ENCODE measurements around the gene INO80D.
"Not testable (repeated sequence)": the region's sequence is repeated elsewhere in the genome, so short reads cannot be mapped to it uniquely, and the experiment has no call there.

The INO80D gene

GRCh38 chr2:206079699-206080465 lies 6.1 kb downstream of the INO80D start:
- peaks cover 19% of the 10 kb centered on the region for H3K79me2 ChIP-seq
- H3K4me3 ChIP-seq (ENCODE audit: low read depth, low read length): no peak overlapping the region
- H3K9me3 ChIP-seq (ENCODE audit: control insufficient read depth, low read length): no peaks in the 10 kb centered on the region
- no peak overlapping the region for H3K27ac ChIP-seq
- H3K9ac ChIP-seq: no peak overlapping the region
- no peak overlapping the region for H2AFZ ChIP-seq
- H3K36me3 ChIP-seq (ENCODE audit: control insufficient read depth, insufficient read depth, low read length): no peaks in the 10 kb centered on the region
- TF ChIP-seq CTCF (IDR thresholded peaks at IDR 0.05): no peak
- no peaks in the 10 kb centered on the region for H3K27me3 ChIP-seq (ENCODE audit: control insufficient read depth, insufficient read depth, low read length)
- peaks cover 4% of the 10 kb centered on the region for H3K4me1 ChIP-seq
- no peak overlapping the region for H3K4me2 ChIP-seq (ENCODE audit: low read length)

- not testable (repeated sequence) for H3K4me3 ChIP-seq (ENCODE audit: low read depth, low read length); H3K27me3 ChIP-seq (ENCODE audit: control insufficient read depth, insufficient read depth, low read length); H3K4me2 ChIP-seq (ENCODE audit: low read length); H3K4me1 ChIP-seq; H2AFZ ChIP-seq; H3K9me3 ChIP-seq (ENCODE audit: control insufficient read depth, low read length); H3K27ac ChIP-seq; H3K9ac ChIP-seq; H3K36me3 ChIP-seq (ENCODE audit: control insufficient read depth, insufficient read depth, low read length)
- peaks cover 33% of the 10 kb centered on the region for H3K79me2 ChIP-seq
Observed at GRCh38 chr2:206077879-206078278, 8.1 kb downstream of the INO80D start.

GRCh38 chr2:206075113-206075512 lies 10.9 kb downstream of the INO80D start:
- no peak overlapping the region for H3K9ac ChIP-seq
- no peak overlapping the region for H2AFZ ChIP-seq
- H3K27ac ChIP-seq: no peak overlapping the region
- H3K9me3 ChIP-seq (ENCODE audit: control insufficient read depth, low read length): no peaks in the 10 kb centered on the region
- no peak overlapping the region for H3K4me3 ChIP-seq (ENCODE audit: low read depth, low read length)
- H3K4me2 ChIP-seq (ENCODE audit: low read length): no peak overlapping the region
- no peaks in the 10 kb centered on the region for H3K4me1 ChIP-seq
- TF ChIP-seq CTCF (IDR thresholded peaks at IDR 0.05): no peak
- H3K36me3 ChIP-seq (ENCODE audit: control insufficient read depth, insufficient read depth, low read length): no peaks in the 10 kb centered on the region
- H3K27me3 ChIP-seq (ENCODE audit: control insufficient read depth, insufficient read depth, low read length): no peaks in the 10 kb centered on the region
- peaks cover 41% of the 10 kb centered on the region for H3K79me2 ChIP-seq

- Histone ChIP-seq H3K9ac (no peak overlapping the region), H3K4me2 (ENCODE audit: low read length) (no peak overlapping the region), H3K4me3 (ENCODE audit: low read depth, low read length) (no peak overlapping the region), H3K4me1 (no peaks in the 10 kb centered on the region), H3K79me2 (peaks cover 43% of the 10 kb centered on the region), H3K27ac (no peak overlapping the region), H3K36me3 (ENCODE audit: control insufficient read depth, insufficient read depth, low read length) (no peaks in the 10 kb centered on the region), H3K9me3 (ENCODE audit: control insufficient read depth, low read length) (no peaks in the 10 kb centered on the region), H3K27me3 (ENCODE audit: control insufficient read depth, insufficient read depth, low read length) (no peaks in the 10 kb centered on the region), H2AFZ (no peak overlapping the region)
- no peak for TF ChIP-seq CTCF (IDR thresholded peaks at IDR 0.05)
Observed at GRCh38 chr2:206071807-206072206, 14.2 kb downstream of the INO80D start.

GRCh38 chr2:206069417-206069816 lies 16.6 kb downstream of the INO80D start:
- Histone ChIP-seq H3K36me3 (ENCODE audit: control insufficient read depth, insufficient read depth, low read length) (no peaks in the 10 kb centered on the region), H3K4me2 (ENCODE audit: low read length) (no peak overlapping the region), H3K9ac (no peak overlapping the region), H3K4me1 (no peaks in the 10 kb centered on the region), H3K9me3 (ENCODE audit: control insufficient read depth, low read length) (no peaks in the 10 kb centered on the region), H2AFZ (no peak overlapping the region), H3K27ac (no peak overlapping the region), H3K4me3 (ENCODE audit: low read depth, low read length) (no peak overlapping the region), H3K79me2 (peaks cover 44% of the 10 kb centered on the region), H3K27me3 (ENCODE audit: control insufficient read depth, insufficient read depth, low read length) (no peaks in the 10 kb centered on the region)
- TF ChIP-seq CTCF (IDR thresholded peaks at IDR 0.05): no peak
